ENCODE results near the gene ENGASE.
"Not testable (repeated sequence)": the region's sequence is repeated elsewhere in the genome, so short reads cannot be mapped to it uniquely, and the experiment has no call there.

The ENGASE gene

DNA sequence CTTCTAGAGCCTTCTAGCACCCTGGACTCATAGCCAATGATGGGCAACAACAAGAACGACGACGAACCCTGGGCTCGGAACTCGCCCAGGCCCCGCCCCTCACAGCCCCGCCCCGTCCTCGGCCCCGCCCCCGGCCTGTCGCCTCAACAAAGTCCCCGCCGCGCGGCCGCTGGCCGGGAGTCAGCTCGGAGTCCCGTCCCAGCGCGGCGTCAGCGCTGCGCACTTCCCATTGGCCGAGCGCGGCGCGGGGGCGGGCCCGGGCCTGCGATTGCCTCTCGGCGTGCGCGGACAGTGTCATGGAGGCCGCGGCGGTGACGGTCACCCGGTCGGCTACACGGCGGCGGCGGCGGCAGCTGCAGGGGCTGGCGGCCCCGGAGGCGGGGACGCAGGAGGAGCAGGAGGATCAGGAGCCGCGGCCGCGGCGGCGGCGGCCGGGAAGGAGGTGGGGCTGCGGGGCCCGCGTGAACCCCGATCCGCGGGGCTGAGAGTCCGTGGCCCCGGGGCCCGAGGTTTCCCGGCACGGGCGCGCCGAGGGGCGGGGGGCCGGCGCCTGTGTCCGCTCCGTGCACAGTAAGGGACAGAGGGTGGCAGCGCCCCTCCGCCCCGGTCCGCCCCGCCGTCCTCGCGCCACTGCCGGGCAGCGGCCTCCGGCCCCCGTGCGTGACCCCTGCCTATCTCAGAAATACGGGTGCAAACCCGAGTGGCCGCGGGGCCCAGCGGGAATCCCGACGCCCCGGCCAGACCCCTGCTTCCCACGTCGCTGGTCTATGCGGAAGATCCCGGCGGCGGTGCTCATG, at the start of gene ENGASE:
TSS of gene ENGASE (plus strand) at position 176 of the 797 bp plus-strand sequence. CDS start at position 297, 121 bp downstream.
- Histone ChIP-seq H3K9me3 (ENCODE audit: control insufficient read depth in 1 of 2, low read length in 2 of 2) (no peaks in the 10 kb centered on the region), H3K36me3 (ENCODE audit: control insufficient read depth in 1 of 2, insufficient read depth in 2 of 2, low read length in 2 of 2) (peaks cover 8 to 12% of the 10 kb centered on the region in 2 donors), H3K9ac (ENCODE audit: low read depth in 1 of 2, low read length in 2 of 2) (peak within 1 kb of the TSS; percentile 92 to 98), H3K27ac (ENCODE audit: low read depth, low read length) (peak within 1 kb of the TSS; percentile 55), H3K27me3 (ENCODE audit: control insufficient read depth in 1 of 2, insufficient read depth in 2 of 2, low read length in 2 of 2) (no peaks in the 10 kb centered on the region), H3K4me3 (ENCODE audit: low read depth in 1 of 2, low read length in 2 of 2) (peak within 1 kb of the TSS; percentile 83 to 89), H3K4me1 (ENCODE audit: control insufficient read depth in 1 of 2, insufficient read depth in 2 of 2, low read length in 2 of 2) (peaks cover 28 to 36% of the 10 kb centered on the region in 2 donors)

GRCh38 chr17:79024901-79025737, 49.5 kb upstream of the ENGASE start:
- H3K4me3 ChIP-seq (ENCODE audit: low read depth in 1 of 2, low read length in 2 of 2): peak overlapping the region; percentile 66 to 71
- H3K4me1 ChIP-seq (ENCODE audit: control insufficient read depth in 1 of 2, insufficient read depth in 2 of 2, low read length in 2 of 2): peaks cover 47 to 66% of the 10 kb centered on the region in 2 donors
- no peaks in the 10 kb centered on the region for H3K36me3 ChIP-seq (ENCODE audit: control insufficient read depth in 1 of 2, insufficient read depth in 2 of 2, low read length in 2 of 2)
- peaks cover 6 to 11% of the 10 kb centered on the region in 2 donors for H3K27me3 ChIP-seq (ENCODE audit: control insufficient read depth in 1 of 2, insufficient read depth in 2 of 2, low read length in 2 of 2)
- H3K9ac ChIP-seq (ENCODE audit: low read depth in 1 of 2, low read length in 2 of 2): peak overlapping the region; percentile 10 to 66
- H3K9me3 ChIP-seq (ENCODE audit: control insufficient read depth in 1 of 2, low read length in 2 of 2): no peaks in the 10 kb centered on the region
- H3K27ac ChIP-seq (ENCODE audit: low read depth, low read length): no peak overlapping the region

DNA sequence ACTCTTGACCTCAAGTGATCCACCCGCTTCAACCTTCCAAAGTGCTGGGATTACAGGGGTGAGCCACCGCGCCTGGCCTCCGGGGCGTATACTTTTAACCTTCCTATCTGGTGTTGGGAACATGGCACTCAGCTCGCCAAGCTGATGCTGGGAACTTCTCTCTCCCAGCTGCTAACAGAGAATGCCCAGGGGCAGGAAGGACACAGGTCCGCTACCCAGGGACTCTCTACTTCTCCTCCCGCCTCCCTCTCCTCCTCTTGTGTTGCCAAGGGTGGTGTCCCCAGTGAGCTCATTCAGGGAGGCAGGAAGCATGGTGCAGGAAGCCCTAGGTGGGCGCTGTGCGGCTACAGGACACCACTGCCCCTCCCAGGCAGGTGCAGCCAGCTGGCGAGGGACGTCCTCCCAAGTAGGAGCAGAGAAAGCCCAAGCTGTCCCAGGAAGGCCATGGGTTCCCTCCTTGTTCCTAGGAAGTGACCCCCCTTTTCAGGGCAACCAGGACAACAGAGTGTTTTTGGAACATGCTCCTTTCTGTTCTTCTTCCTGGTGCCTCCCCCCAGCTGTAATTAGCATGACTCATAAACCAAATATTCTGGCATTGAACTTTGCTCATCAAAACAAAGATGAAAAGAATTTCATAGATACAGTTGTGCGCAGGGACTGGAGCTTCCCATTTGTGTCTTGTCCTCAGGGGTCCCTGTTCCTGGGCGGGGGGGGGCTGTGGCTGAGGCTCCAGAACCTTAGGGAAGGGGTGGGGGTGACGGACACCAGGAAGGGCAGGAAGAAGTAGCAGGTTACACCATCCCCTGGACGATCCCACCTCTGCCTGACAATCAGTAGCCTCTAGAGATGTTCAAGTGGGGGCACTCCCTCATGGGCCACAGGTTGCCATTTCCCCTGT, 48.0 kb upstream of the ENGASE start:
- Histone ChIP-seq H3K9ac (ENCODE audit: low read depth in 1 of 2, low read length in 2 of 2) (peak overlapping the region in 1 of 2 donors; percentile 54), H3K4me1 (ENCODE audit: control insufficient read depth in 1 of 2, insufficient read depth in 2 of 2, low read length in 2 of 2) (peaks cover 39 to 55% of the 10 kb centered on the region in 2 donors), H3K4me3 (ENCODE audit: low read depth in 1 of 2, low read length in 2 of 2) (peak overlapping the region; percentile 44 to 46), H3K36me3 (ENCODE audit: control insufficient read depth in 1 of 2, insufficient read depth in 2 of 2, low read length in 2 of 2) (no peaks in the 10 kb centered on the region), H3K27ac (ENCODE audit: low read depth, low read length) (no peak overlapping the region), H3K27me3 (ENCODE audit: control insufficient read depth in 1 of 2, insufficient read depth in 2 of 2, low read length in 2 of 2) (peaks cover 6 to 11% of the 10 kb centered on the region in 2 donors), H3K9me3 (ENCODE audit: control insufficient read depth in 1 of 2, low read length in 2 of 2) (no peaks in the 10 kb centered on the region)

DNA sequence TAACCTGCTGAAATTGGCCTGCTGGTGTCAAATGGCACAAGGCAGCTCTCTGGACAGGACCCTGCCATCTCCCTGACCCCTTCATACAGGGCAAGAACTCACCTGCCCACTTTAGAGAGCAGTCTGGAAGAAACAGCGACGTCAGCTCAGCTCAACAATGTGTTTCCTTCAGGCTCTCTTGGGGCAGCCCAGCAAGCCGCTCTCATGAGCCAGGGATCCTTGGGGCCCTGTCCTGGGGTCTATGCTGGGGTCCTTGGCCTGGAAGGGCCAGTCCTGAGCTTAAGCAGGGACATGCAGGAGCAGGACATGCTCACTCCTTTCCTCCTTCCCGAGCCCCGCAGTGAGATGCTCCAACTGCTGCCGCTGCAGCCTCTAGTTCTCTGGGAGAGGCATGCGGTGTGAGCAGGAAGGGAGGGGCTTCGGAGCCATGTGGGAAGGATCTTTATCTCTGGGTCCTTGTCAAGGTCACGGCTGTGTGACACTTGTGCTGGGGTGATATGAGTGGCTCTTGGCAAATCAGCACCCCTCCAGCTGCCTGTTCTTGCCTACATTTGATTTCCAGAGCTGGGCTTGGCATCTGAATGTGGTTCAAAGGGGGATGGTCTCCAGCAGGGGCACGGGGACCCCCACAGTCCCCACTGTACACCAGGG, 47.2 kb upstream of the ENGASE start:
- Histone ChIP-seq H3K9ac (ENCODE audit: low read depth in 1 of 2, low read length in 2 of 2) (peak overlapping the region in 1 of 2 donors; percentile 54), H3K9me3 (ENCODE audit: control insufficient read depth in 1 of 2, low read length in 2 of 2) (no peaks in the 10 kb centered on the region), H3K27ac (ENCODE audit: low read depth, low read length) (no peak overlapping the region), H3K36me3 (ENCODE audit: control insufficient read depth in 1 of 2, insufficient read depth in 2 of 2, low read length in 2 of 2) (no peaks in the 10 kb centered on the region), H3K27me3 (ENCODE audit: control insufficient read depth in 1 of 2, insufficient read depth in 2 of 2, low read length in 2 of 2) (peaks cover 6 to 11% of the 10 kb centered on the region in 2 donors), H3K4me1 (ENCODE audit: control insufficient read depth in 1 of 2, insufficient read depth in 2 of 2, low read length in 2 of 2) (peaks cover 39 to 52% of the 10 kb centered on the region in 2 donors), H3K4me3 (ENCODE audit: low read depth in 1 of 2, low read length in 2 of 2) (peak overlapping the region; percentile 5 to 21)

DNA sequence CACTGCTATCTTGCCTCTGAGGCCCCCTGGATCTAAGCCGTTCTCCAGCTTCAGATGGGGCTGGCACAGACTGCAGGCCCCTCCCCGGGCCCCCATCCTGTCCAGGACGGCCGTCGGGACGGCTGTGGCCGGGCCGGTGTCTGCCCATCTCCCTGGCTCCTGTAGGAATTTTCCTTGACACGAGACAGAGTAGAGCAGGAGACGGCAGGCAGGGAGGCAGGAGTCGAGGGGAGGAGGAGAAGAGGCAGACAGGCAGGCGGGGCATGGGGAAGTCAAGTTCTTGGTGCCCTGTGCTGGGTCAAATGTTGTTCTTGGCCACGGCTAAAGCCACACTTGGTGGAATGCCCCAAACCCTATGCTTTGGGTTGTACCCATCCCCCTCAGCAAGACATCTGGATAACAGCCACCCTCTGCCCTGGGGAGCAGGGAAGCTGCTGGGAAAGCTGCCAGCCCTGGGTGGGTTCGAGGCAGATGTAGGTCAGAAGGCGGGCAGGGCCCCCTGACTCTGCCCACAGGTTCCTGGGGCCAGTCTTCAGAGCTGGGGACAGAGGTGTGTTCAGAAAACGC, 46.6 kb upstream of the ENGASE start:
- Histone ChIP-seq H3K9me3 (ENCODE audit: control insufficient read depth in 1 of 2, low read length in 2 of 2) (no peaks in the 10 kb centered on the region), H3K4me3 (ENCODE audit: low read depth in 1 of 2, low read length in 2 of 2) (peak overlapping the region in 1 of 2 donors; percentile 5), H3K4me1 (ENCODE audit: control insufficient read depth in 1 of 2, insufficient read depth in 2 of 2, low read length in 2 of 2) (peaks cover 39 to 46% of the 10 kb centered on the region in 2 donors), H3K27ac (ENCODE audit: low read depth, low read length) (no peak overlapping the region), H3K27me3 (ENCODE audit: control insufficient read depth in 1 of 2, insufficient read depth in 2 of 2, low read length in 2 of 2) (peaks cover 4 to 11% of the 10 kb centered on the region in 2 donors), H3K9ac (ENCODE audit: low read depth in 1 of 2, low read length in 2 of 2) (peak overlapping the region in 1 of 2 donors; percentile 54), H3K36me3 (ENCODE audit: control insufficient read depth in 1 of 2, insufficient read depth in 2 of 2, low read length in 2 of 2) (no peaks in the 10 kb centered on the region)

DNA sequence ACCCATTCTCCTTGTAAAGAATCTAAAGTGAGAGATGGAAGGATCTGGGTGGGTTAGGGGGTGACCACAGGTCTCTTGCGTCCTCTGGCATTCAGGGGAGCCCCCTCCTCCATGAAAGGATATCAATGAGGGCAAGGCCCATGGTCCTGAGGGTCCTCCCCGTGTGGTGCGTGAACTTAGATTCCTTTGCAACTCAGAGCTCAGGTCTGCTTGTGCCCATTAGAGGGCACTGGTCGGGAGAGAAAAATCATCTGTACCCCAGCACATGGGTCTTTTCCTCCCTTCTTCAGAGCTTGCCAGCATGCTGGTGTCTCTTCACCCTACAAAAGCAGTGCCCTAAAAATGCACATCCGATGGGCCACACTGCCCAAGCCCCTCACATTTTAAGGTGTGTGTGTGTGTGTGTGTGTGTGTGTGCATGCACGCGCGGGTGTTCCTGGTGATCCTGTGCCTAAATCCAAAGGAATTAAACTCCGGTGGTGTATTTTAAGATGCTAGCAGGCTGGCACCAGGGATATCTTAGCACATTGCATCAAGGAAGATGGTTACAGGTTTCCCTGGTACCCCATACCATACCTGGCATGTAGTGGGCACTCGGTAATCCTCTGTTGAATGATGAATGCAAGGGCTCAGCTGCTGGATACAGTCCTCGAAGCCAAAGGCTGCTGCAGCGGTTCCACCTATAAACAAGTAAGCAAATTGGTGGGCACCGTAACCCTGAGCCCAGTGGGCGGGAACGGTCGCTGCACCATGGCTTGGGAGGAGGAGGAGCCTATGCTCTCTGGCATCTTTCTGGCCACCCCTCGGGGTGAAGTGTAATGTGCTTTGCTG, 45.9 kb upstream of the ENGASE start:
- peaks cover 40 to 41% of the 10 kb centered on the region in 2 donors for H3K4me1 ChIP-seq (ENCODE audit: control insufficient read depth in 1 of 2, insufficient read depth in 2 of 2, low read length in 2 of 2)
- no peak overlapping the region for H3K27ac ChIP-seq (ENCODE audit: low read depth, low read length)
- no peaks in the 10 kb centered on the region for H3K9me3 ChIP-seq (ENCODE audit: control insufficient read depth in 1 of 2, low read length in 2 of 2)
- no peak overlapping the region for H3K9ac ChIP-seq (ENCODE audit: low read depth in 1 of 2, low read length in 2 of 2)
- H3K36me3 ChIP-seq (ENCODE audit: control insufficient read depth in 1 of 2, insufficient read depth in 2 of 2, low read length in 2 of 2): no peaks in the 10 kb centered on the region
- peaks cover 0 to 11% of the 10 kb centered on the region in 2 donors for H3K27me3 ChIP-seq (ENCODE audit: control insufficient read depth in 1 of 2, insufficient read depth in 2 of 2, low read length in 2 of 2)
- no peak overlapping the region for H3K4me3 ChIP-seq (ENCODE audit: low read depth in 1 of 2, low read length in 2 of 2)

DNA sequence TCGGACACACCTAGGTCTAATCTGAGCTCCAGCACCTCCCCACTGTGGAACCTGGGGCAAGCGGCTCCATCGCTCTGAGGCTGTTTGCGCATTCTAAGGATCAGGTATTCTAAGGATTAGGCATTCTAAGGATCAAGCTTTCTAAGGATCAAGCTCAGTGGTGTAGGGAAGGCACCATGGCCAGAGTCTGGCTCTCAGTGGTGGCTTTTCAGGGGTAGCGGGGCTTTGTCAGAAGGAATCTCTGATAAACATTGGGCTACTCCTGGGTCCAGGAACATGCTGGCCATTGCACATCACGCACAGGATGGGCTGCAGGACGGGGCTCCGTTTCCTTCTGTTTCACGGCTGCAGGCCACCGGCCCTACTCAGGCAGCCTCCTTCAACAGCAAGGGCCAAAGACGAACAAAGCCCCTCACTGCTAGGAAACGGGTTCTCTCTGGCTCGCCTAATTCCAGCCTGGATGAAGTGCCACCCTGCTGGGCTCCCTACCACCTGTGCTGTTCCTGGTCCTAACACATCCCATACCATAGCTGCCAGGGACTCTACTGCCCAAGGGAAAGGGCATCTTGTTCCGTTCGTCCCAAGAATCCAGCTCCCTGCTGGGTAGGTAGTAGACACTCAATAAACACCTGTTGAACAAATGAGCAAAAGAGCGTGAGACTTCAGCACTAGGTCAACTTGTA, 45.2 kb upstream of the ENGASE start:
- Histone ChIP-seq H3K27me3 (ENCODE audit: control insufficient read depth in 1 of 2, insufficient read depth in 2 of 2, low read length in 2 of 2) (peaks cover 0 to 11% of the 10 kb centered on the region in 2 donors), H3K27ac (ENCODE audit: low read depth, low read length) (no peak overlapping the region), H3K4me3 (ENCODE audit: low read depth in 1 of 2, low read length in 2 of 2) (no peak overlapping the region), H3K9ac (ENCODE audit: low read depth in 1 of 2, low read length in 2 of 2) (no peak overlapping the region), H3K36me3 (ENCODE audit: control insufficient read depth in 1 of 2, insufficient read depth in 2 of 2, low read length in 2 of 2) (no peaks in the 10 kb centered on the region), H3K9me3 (ENCODE audit: control insufficient read depth in 1 of 2, low read length in 2 of 2) (no peaks in the 10 kb centered on the region), H3K4me1 (ENCODE audit: control insufficient read depth in 1 of 2, insufficient read depth in 2 of 2, low read length in 2 of 2) (peaks cover 47 to 49% of the 10 kb centered on the region in 2 donors)

DNA sequence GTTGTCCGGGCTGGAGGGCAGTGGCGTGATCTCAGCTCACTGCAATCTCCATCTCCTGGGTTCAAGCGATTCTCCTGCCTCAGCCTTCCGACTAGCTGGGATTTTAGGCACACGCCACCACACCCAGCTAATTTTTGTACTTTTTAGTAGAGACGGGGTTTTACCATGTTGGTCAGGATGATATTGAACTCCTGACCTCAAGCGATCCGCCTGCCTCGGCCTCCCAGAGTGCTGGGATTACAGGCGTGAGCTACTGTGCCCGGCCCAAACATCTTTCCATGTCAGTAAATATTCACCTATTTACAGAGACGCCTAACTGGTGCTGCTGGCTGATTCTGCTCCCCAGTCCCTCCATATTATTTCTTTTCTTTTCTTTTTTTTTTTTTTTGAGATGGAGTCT, 44.0 kb upstream of the ENGASE start:
- H3K27me3 ChIP-seq (ENCODE audit: control insufficient read depth in 1 of 2, insufficient read depth in 2 of 2, low read length in 2 of 2): peaks cover 0 to 11% of the 10 kb centered on the region in 2 donors
- not testable (repeated sequence) for H3K4me3 ChIP-seq (ENCODE audit: low read depth in 1 of 2, low read length in 2 of 2); H3K9ac ChIP-seq (ENCODE audit: low read depth in 1 of 2, low read length in 2 of 2); H3K36me3 ChIP-seq (ENCODE audit: control insufficient read depth in 1 of 2, insufficient read depth in 2 of 2, low read length in 2 of 2); H3K27ac ChIP-seq (ENCODE audit: low read depth, low read length); H3K9me3 ChIP-seq (ENCODE audit: control insufficient read depth in 1 of 2, low read length in 2 of 2)
- peaks cover 37% of the 10 kb centered on the region in 2 donors for H3K4me1 ChIP-seq (ENCODE audit: control insufficient read depth in 1 of 2, insufficient read depth in 2 of 2, low read length in 2 of 2)

Measured in duodenal mucosa (tissue), 2 donors.